ENCODE data around the gene HBEGF.

HBEGF gene, protein sequence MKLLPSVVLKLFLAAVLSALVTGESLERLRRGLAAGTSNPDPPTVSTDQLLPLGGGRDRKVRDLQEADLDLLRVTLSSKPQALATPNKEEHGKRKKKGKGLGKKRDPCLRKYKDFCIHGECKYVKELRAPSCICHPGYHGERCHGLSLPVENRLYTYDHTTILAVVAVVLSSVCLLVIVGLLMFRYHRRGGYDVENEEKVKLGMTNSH

DNA sequence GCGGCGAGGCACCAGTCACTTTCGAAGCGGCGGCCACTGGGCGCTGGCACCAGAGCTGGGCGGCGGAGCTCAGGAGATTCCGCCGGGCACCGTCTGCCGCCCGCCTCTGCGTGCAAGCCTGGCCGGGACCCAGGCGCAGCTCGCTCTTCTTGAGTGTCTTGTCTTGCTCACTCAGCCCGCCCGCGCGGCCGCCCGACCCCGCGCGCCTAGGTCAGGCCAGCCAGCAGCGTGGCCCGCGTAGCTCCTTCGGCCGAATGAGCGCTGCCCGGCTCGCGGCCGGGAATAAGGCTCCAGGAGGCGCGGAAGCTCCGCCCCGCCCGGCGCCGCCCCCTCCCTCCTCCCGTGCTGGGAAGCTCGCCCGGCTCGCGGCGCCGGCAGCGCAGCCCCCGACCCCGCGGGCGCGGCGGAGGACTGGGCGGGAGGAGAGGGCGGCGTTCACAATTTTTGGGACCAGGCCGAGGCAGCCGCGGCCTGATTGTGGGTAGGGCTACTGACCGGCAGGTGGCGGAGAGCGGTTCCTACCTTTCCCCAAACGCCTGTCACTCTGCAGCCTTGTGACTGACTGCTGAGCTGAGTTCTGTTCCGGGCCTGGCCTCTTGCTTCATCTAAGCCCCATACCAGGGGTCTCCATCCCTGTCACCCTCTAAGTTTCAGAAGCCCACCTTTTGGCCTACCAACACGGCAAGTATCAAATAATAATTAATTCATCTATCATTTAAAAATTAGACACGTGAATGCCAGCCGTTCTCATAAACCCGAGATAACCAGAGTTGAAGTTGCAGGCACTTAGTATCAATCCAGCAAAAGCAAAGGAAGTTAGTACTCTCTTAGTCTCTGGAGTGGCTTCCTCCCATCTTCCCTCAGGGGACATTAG lies at the start of gene HBEGF:
Gene HBEGF, minus strand, starts transcription at position 256 of the 874 bp plus-strand sequence. CDS start 275 bp downstream, outside the sequence.
- peak; percentile 63 for DNase-seq (ENCODE audit: extremely low spot score, insufficient read length, low read depth)
- FAIRE-seq = peak; percentile 69

DNA sequence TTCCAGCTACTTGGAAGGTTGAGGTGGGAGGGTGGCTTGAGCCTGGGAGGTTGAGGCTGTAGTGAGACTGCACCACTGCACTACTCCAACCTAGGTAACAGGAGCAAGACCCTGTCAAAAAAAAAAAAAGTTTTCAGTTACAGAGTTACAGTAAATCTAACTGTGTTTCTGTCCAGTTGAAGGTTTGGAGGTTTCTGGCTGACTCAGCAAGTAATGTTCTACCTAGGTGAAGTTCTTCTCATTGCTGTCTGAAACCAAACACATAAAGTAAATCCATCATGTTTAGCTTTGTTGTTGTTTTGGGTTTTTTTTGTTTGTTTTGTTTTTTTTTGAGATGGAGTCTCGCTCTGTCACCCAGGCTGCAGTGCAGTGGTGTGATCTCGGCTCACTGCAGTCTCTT lies 47.3 kb upstream of the HBEGF start:
- FAIRE-seq = no peak

DNA sequence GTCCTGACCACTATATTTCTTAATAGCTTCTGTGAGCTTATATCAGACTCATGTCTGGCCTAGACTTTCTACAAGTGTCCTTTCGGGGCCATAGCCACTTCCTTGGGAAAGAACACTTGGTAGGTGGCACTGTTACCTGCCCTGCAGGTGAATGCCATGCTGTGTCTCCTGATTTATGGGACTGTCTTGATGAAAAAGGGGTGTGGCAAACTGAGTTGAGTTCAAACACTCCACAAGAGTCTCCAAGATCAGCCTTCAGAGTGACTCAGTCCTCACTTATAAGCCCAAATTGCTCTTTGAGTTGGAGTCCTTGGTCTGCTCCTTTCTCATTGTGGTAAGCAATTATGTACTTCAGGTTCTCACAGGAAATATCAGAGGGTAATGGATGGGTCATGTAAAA lies 45.3 kb upstream of the HBEGF start:
- FAIRE-seq = no peak
- DNase-seq (ENCODE audit: extremely low spot score, insufficient read length, low read depth) = no peak

More for the DNA sequence above, 47.3 kb upstream of the HBEGF start:
- no peak for DNase-seq (ENCODE audit: extremely low spot score, insufficient read length, low read depth)

DNA sequence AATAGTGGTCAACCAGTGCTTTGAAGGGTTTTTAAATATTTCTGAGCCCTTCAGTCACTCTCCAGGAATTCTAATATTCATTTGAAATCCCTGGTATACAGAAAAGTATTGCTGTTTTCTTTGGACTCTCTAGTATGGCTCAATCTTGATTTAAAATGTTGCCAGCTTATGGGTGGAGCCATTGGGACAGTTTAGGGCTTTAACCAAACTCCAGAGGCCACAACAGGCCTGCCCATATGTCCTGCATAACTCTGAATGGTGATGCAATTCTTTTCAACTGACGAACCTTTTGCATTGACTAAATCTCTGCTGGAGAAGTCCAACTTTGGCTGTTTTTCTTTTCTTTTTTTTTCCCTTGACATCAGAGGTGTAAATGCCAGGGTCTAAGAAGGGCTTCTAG lies 44.9 kb upstream of the HBEGF start:
- no peak for FAIRE-seq
- DNase-seq (ENCODE audit: extremely low spot score, insufficient read length, low read depth) = no peak

DNA sequence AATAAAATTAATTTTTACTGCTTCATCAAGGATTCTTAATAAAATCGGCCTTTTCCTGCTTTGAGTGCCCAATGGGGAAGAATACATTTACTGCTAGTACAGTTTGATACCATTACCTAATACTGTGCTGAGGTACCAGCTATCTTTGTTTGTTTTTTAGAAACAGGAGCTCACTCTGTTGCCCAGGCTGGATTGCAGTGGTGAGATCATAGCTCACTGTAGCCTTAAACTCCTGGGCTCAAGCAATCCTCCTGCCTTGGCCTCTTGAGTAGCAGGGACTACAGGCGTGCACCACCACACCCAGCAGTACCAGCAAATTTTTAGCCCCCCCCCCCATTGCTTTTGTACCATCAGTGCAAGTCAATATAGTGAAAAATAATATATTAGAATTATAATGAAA lies 41.6 kb upstream of the HBEGF start:
- DNase-seq (ENCODE audit: extremely low spot score, insufficient read length, low read depth) (no peak), FAIRE-seq (no peak)

DNA sequence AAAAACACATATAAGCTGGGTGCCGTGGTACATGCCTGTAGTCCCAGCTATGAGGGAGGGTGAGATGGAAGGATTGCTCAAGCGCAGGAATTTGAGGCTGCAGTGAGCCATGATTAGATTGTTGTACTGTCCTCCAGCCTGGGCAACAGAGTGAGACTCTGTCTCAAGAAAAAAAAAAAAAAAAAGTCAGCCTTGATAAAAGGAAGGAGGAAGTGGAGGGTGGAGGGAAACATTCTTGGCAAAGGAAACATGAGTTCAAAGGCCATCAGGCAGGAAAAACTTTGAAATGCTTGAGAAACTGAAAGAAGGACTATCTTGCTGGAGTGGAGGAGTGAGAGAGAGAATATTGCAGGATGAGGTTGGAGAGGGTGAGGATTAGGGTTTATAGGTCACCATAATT lies 36.9 kb upstream of the HBEGF start:
- DNase-seq (ENCODE audit: extremely low spot score, insufficient read length, low read depth) (no peak), FAIRE-seq (no peak)

DNA sequence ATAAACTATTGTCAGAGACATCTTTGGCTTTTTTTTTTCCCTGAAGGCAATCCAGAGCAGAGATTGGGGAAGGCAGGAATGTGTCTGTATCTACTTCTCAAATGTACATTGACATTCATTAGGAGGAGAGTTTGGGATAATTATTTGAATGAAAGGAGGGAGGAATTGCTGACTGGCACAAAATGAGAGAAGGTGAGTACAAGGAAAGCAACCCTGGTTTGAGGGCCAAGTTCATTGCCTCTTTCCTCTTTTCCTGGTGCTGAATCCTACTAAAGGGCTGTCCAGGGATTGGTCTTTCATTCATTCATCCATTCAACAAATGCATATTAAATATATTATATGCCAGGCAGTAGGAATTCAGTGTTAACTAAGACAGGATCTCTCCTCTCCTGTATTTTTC lies 36.5 kb upstream of the HBEGF start:
- FAIRE-seq (no peak), DNase-seq (ENCODE audit: extremely low spot score, insufficient read length, low read depth) (no peak)

DNA sequence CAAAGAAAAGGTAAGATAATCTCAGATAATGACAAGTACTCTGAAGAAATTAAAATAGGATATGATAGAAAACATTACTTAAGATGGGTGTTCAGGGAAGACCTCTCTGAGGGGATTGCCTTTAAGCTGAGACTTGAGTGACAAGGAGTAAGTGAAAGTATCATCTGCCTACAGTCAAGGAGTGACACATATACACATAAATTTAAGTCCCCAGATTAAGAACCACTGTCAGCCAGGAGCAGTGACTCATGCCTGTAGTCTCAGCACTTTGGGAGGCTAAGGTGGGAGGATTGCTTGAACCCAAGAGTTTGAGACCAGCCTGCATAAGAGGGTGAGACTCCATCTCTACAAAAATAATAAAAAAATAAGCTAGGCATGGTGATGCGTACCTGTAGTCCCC lies 35.6 kb upstream of the HBEGF start:
- no peak for DNase-seq (ENCODE audit: extremely low spot score, insufficient read length, low read depth)
- FAIRE-seq = peak; percentile 26

DNA sequence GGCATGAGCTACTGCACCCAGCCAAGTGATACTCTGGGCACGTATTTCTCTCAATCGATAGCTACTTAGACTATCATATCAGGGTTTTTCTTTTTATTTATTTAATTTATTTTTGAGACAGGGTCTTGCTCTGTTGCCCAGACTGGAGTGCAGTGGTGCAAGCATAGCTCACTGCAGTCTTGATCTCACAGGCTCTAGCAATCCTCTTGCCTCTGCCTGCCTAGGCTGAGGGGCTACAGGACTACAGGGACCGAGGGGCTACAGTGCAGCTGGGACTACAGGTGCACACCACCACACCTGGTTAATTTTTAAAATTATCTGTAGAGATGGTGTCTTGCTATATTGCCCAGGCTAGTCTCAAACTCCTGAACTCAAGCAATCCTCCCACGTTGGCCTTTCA lies 34.9 kb upstream of the HBEGF start:
- FAIRE-seq = no peak
- DNase-seq (ENCODE audit: extremely low spot score, insufficient read length, low read depth) = no peak

DNA sequence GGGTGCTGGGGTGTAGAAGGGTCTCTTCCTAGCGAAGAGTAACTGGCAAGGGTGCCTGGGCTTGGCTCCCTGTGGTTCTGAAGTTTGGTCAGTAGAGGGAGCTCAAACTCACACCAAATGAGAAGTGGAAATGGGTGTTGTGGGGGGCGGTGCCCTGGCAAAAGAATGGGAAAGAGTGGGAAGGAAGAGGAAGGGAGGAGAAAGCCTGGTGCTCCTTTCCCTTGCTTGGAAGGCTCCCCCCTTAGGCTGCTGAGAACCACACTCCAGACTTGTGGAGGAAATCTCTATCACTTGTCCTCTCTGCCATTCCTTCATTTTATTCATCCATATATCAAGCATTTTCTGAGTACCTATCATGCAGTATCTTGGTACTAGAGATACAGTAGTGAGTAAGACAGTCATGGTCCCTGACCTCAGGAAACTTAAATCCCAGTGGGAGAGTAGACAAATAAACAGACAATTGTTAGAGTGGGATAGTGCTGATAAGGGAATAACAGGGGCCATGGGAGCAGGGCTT lies 26.6 kb upstream of the HBEGF start:
- FAIRE-seq (peak; percentile 79), DNase-seq (ENCODE audit: extremely low spot score, insufficient read length, low read depth) (no peak)

DNA sequence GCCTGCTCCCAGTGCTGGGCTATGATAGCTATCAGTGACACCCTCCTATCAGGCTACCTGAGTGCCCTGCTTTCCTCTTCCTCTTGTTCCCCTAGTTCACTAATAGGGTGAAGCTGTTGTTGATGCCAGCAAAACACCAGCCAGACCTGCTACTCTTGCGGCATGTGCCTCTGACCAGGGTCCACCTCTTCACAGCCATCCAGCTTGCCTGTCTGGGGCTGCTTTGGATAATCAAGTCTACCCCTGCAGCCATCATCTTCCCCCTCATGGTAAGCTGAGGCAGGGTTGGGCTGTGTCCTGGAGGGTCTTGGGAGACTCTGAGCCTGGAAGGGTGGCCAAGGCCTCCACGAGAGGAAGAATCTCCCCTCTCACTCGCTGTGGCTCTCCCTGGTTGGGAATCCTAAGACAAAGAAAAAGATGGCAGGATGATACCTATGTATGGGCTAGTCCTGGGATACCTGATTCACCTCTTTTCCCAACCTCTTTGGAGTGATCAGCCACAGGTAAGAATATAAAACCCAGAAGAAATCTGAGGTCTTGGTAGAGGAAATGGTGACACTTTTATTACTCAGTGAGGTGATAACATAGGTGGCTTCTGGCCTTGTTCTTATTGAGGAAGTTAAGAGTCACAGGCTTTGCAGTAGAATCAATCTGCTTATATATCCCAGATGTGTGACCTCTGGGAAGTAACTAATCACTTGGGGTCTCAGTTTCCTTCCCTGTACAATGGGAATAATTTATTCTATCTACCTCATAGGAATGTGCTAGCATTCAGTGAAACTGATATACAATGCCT lies 25.2 kb upstream of the HBEGF start:
- DNase-seq (ENCODE audit: extremely low spot score, insufficient read length, low read depth) (no peak), FAIRE-seq (no peak)

DNA sequence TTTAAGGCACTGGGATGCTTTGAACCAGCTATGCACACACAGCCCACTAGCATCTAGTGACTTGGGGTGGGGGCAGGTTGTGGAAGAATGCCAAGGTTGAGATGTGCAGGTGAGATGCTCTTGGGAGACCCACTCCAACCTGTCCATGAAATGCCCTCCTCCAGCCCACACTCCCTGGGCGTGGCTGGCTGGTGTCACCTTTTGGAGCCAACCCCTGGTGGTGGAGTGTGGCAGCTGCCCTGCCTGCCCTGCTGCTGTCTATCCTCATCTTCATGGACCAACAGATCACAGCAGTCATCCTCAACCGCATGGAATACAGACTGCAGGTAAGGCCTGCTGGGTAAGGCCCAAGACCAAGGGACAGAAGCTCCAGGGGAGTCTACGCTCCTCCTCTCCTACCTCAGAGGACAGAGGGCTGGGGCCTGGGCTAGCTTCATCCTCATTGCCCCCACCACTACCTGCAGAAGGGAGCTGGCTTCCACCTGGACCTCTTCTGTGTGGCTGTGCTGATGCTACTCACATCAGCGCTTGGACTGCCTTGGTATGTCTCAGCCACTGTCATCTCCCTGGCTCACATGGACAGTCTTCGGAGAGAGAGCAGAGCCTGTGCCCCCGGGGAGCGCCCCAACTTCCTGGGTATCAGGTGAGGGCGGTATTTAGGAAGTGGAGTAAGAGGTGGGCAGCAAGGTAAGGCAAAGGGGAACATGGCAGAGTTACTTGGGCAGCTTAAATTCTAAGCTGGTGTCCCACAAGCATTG lies 21.0 kb upstream of the HBEGF start:
- DNase-seq (ENCODE audit: extremely low spot score, insufficient read length, low read depth) = no peak
- no peak for FAIRE-seq

DNA sequence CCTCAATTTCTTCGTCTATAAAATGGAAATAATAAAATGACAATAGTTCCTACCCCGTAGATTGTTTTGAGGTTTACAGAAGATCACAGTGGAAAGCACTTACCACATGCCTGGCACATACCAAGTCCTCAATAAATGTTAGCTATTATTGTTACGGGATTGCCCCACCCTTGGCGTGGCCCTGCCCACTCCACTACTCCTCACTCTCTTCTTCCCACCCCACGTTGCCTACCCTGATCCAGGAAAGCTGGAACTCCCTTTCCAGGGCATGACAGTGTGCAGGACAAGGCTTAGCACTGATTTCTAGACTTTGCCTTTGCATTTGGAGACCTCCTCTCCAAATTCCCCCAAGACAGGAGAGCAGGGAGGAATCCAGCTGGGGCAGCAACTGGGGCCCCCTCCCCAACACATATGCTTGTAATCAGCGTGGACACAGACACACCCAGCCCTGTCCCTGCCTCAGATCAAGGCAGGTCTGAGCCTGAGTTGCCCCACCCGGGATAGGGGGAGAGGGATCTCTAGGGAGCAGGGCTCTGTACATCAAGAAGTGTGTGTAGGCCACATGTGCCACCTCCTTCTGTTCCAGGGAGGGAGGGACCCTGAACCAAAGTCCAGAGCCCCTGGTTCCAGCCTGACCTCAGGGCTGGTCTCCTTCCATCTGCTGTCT lies 20.3 kb upstream of the HBEGF start:
- DNase-seq (ENCODE audit: extremely low spot score, insufficient read length, low read depth) = no peak
- no peak for FAIRE-seq

DNA sequence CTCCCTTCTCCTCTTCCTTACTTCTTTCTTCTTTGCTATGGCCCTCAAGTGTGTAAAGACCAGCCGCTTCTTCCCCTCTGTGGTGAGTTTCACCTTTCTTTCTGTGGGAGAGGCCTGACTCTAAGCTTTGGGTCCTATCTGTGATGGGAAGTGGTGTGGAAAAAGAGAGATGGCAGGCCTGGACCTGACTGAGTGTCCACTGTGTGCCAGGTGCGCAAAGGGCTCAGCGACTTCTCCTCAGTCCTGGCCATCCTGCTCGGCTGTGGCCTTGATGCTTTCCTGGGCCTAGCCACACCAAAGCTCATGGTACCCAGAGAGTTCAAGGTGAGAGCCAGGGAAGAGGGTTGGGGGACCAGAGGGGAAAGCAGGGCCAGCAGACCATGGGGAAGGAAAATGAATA lies 19.5 kb upstream of the HBEGF start:
- DNase-seq (ENCODE audit: extremely low spot score, insufficient read length, low read depth) (no peak), FAIRE-seq (no peak)

DNA sequence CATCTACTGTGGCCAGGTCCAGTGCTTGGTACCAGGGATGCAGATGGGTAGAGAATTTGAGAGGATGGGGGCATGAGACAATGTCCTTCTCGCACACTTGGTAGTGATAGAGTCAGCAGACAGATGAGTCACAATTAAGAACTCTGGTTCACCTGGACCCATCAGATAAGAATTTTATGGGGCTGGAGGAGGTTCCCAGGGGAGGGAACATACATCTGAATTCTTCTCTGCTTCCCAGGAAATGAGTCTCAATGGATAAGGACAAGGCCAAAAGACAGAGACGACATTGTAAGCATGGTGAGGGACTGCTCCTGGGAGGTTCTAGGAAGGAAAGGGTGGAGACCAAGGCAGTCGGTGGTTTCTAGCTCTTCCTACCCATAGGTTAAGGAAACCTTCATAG lies 18.9 kb upstream of the HBEGF start:
- no peak for DNase-seq (ENCODE audit: extremely low spot score, insufficient read length, low read depth)
- no peak for FAIRE-seq

DNA sequence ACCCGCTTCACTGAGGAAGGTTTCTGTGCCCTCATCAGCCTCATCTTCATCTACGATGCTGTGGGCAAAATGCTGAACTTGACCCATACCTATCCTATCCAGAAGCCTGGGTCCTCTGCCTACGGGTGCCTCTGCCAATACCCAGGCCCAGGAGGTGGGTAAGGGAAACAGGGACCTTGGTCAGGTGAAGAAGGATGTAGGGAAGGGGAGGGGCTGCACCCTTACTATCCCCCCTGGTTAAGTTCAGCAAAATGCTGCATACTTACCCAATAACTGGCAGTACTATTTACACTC lies 18.0 kb upstream of the HBEGF start:
- no peak for DNase-seq (ENCODE audit: extremely low spot score, insufficient read length, low read depth)
- no peak for FAIRE-seq

DNA sequence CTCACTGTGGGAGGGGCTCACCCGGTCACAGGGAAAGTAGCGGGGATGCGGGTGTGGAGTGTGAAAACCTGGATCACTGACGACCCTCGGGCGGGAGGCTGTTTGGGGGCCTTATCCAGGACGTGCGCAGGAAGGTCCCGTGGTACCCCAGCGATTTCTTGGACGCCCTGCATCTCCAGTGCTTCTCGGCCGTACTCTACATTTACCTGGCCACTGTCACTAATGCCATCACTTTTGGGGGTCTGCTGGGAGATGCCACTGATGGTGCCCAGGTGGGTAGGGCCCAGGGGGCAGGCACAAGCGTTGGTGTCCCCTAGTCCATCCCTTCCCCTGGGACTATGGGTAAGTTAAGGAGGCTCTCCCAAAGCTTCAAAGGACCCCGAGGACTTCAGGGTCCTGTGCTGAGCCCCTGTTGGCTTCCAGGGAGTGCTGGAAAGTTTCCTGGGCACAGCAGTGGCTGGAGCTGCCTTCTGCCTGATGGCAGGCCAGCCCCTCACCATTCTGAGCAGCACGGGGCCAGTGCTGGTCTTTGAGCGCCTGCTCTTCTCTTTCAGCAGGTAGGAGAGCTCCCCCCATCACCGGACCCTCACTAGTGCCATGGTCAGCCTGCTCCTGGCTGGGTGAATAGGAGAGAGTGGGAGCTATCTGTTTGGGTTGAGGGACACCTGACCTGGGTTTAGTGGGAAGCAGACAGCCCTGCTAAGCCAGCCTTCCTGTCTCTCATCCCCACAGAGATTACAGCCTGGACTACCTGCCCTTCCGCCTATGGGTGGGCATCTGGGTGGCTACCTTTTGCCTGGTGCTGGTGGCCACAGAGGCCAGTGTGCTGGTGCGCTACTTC lies 17.4 kb upstream of the HBEGF start:
- FAIRE-seq (no peak), DNase-seq (ENCODE audit: extremely low spot score, insufficient read length, low read depth) (no peak)

DNA sequence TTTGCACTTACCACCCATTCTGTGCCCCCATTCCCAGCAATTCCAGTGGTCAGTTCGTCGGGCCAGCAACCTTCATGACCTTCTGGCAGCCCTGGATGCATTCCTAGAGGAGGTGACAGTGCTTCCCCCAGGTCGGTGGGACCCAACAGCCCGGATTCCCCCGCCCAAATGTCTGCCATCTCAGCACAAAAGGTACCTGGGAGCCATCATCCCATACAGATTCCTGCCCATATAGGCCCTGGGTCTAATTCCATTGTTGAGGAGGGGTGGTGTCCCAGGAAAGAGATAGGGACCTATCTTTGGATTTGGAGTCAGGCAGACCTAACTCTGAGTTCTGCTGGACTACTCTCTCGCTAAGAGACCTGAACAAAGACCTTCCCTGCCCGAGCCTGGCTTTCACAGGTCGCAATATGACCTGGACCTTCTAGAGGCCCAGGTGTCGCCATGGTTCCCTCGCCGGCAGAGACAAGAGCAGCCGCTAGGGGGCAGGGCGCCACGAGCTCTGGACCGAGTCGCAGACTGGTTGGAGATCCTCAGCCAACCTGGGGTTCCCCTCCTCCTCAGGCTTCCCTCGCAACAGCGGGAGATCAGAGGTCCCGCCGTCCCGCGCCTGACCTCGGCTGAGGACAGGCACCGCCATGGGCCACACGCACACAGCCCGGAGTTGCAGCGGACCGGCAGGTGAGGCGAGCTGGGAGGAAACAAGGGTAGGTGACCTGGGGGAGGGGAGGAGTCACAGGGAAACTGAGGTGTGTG lies 16.6 kb upstream of the HBEGF start:
- FAIRE-seq (peak; percentile 88), DNase-seq (ENCODE audit: extremely low spot score, insufficient read length, low read depth) (peak; percentile 73)
